NB4 (cell line): Measurements from ENCODE around the gene DPF3.

Source experiments
- TF ChIP-seq, protein P1 (sequence below): IDR thresholded peaks from 2 replicates; pipeline ENCODE4 v1.6.1; 2011; ENCODE audit warnings: low read depth, low read length
- TF ChIP-seq, protein P2 (sequence below): IDR thresholded peaks from one replicate; pipeline ENCODE4 v1.5.1; 2012; ENCODE audit warnings: low read depth, low read length

DNA sequence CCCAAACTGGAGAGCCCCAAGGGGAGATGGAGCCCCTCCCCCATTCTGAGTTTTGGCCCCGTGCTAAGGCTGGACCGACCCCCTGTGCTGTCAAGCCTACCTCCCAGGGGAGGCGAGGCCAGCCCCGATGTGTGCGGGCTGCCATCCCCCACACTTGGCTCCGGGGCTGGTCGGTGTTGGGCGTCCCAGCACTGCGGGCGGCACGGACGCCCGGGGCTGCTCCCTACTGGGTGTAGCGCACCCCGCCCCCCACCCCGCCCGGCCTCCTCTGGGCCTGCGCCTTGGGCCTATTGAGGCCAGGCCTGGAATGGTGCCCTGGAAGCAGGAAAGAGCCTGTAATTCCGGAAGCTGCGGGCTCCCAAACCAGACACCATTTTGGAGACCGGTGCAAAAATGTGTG lies 35.0 kb upstream of the DPF3 start:
- TF ChIP-seq, protein P1, sequence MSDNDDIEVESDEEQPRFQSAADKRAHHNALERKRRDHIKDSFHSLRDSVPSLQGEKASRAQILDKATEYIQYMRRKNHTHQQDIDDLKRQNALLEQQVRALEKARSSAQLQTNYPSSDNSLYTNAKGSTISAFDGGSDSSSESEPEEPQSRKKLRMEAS: no peak
- TF ChIP-seq, protein P2, sequence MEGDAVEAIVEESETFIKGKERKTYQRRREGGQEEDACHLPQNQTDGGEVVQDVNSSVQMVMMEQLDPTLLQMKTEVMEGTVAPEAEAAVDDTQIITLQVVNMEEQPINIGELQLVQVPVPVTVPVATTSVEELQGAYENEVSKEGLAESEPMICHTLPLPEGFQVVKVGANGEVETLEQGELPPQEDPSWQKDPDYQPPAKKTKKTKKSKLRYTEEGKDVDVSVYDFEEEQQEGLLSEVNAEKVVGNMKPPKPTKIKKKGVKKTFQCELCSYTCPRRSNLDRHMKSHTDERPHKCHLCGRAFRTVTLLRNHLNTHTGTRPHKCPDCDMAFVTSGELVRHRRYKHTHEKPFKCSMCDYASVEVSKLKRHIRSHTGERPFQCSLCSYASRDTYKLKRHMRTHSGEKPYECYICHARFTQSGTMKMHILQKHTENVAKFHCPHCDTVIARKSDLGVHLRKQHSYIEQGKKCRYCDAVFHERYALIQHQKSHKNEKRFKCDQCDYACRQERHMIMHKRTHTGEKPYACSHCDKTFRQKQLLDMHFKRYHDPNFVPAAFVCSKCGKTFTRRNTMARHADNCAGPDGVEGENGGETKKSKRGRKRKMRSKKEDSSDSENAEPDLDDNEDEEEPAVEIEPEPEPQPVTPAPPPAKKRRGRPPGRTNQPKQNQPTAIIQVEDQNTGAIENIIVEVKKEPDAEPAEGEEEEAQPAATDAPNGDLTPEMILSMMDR: no peak
